B cell (primary cell): ENCODE measurements around the gene TGM6. TPM values are rescaled to one million over a fixed set of nuclear protein-coding genes. Genes with fewer than 3 reads are reported as not detected.

Experiments
- ATAC-seq: fragments of 200-7000 bp; cut with Tn5 transposase; one replicate; pipeline ENCODE4 v1.10.0; 2021; ENCODE audit warnings: low read depth, mild to moderate bottlenecking, moderate number of reproducible peaks, moderate library complexity
- CTCF ChIA-PET: fragments of 350-600 bp; sonication (Branson Sonifier 250); formaldehyde crosslinking; loops from one replicate; lab custom pipeline; 2021; ENCODE audit warnings: antibody characterized with exemption, inconsistent platforms; lab: Charles Lee
- POLR2A ChIA-PET: fragments of 350-600 bp; sonication (Branson Sonifier 250); formaldehyde crosslinking; loops from one replicate; lab custom pipeline; 2021; ENCODE audit warnings: antibody characterized with exemption; lab: Charles Lee
- DNase-seq: peaks from one replicate; pipeline ENCODE4 v3.0.0; 2013
- H2AFZ ChIP-seq: 2 replicates; pipeline ENCODE4 v1.6.1; 2012; ENCODE audit warnings: mild to moderate bottlenecking, low read depth, low read length; ENCODE audit not compliant: insufficient read depth, poor library complexity, severe bottlenecking
- H3K27ac ChIP-seq, 2 donors: 1 replicate in 1 of 2; 2 replicates in 1 of 2; pipeline ENCODE4 v1.5.1; 2012 to 2013; ENCODE audit warnings: low read length in 2 of 2, mild to moderate bottlenecking in 2 of 2, moderate library complexity in 1 of 2
- H3K27me3 ChIP-seq, 4 experiments: fragments of 200-600 bp in 1 of 4; sonication (generic) in 1 of 4; replicated peaks in 1 of 4; 1 replicate in 2 of 4; 2 replicates in 2 of 4; pipeline versions ENCODE4 v1.6.1 to v1.7.0; 2013 to 2016; ENCODE audit warnings: low read length in 3 of 4, mild to moderate bottlenecking in 2 of 4, mixed read lengths in 1 of 4, moderate library complexity in 1 of 4; ENCODE audit not compliant: insufficient read depth in 4 of 4, control insufficient read depth in 3 of 4; ENCODE audit errors: control extremely low read depth in 1 of 4
- H3K36me3 ChIP-seq, 2 experiments: replicated peaks in 1 of 2; 1 replicate in 1 of 2; 2 replicates in 1 of 2; pipeline versions ENCODE4 v1.6.1 to v1.7.1; 2013; ENCODE audit warnings: low read length in 1 of 2; ENCODE audit not compliant: insufficient read depth in 2 of 2, control insufficient read depth in 1 of 2; ENCODE audit errors: control extremely low read depth in 1 of 2, extremely low read depth in 1 of 2
- H3K4me1 ChIP-seq, 2 donors: fragments of 200-600 bp in 1 of 2; sonication (generic) in 1 of 2; 1 replicate in 1 of 2; 2 replicates in 1 of 2; pipeline versions ENCODE4 v1.5.1 to v1.6.1; 2013 to 2017; ENCODE audit warnings: low read length in 2 of 2; ENCODE audit not compliant: control insufficient read depth in 2 of 2, insufficient read depth in 2 of 2
- H3K4me2 ChIP-seq: replicated peaks from 2 replicates; pipeline ENCODE3; 2012; ENCODE audit warnings: mild to moderate bottlenecking, low read depth, low read length; ENCODE audit not compliant: poor library complexity, severe bottlenecking
- H3K4me3 ChIP-seq, 5 experiments: fragments of 200-600 bp in 1 of 5; sonication (generic) in 1 of 5; 1 replicate in 3 of 5; 2 replicates in 2 of 5; pipeline versions ENCODE4 v1.5.1 to v1.7.0; 2011 to 2016; ENCODE audit warnings: low read length in 4 of 5, mild to moderate bottlenecking in 4 of 5, low read depth in 2 of 5, control low read depth in 1 of 5, moderate library complexity in 1 of 5; ENCODE audit not compliant: insufficient read depth in 1 of 5; ENCODE audit errors: control extremely low read depth in 1 of 5, extremely low read depth in 1 of 5
- H3K79me2 ChIP-seq: fragments of 200-600 bp; sonication (generic); one replicate; pipeline ENCODE4 v1.6.0; 2016; ENCODE audit warnings: low read length; ENCODE audit not compliant: control insufficient read depth, insufficient read depth
- H3K9ac ChIP-seq: fragments of 200-600 bp; sonication (generic); 2 replicates; pipeline ENCODE4 v1.6.1; 2017; ENCODE audit warnings: mild to moderate bottlenecking, low read length, moderate library complexity
- H3K9me3 ChIP-seq, 3 donors: one replicate each; pipeline versions ENCODE4 v1.6.1 to v1.7.1; 2013; ENCODE audit warnings: low read length in 2 of 3; ENCODE audit not compliant: control insufficient read depth in 2 of 3, insufficient read depth in 1 of 3; ENCODE audit errors: control extremely low read depth in 1 of 3
- H4K20me1 ChIP-seq: 2 replicates; pipeline ENCODE4 v1.6.0; 2012; ENCODE audit warnings: mild to moderate bottlenecking, low read length; ENCODE audit not compliant: insufficient read depth, control insufficient read depth, poor library complexity, severe bottlenecking
- H3K27ac Mint-ChIP-seq: one replicate; pipeline ENCODE4 v1.8.0; 2021; ENCODE audit warnings: mixed read lengths
- H3K27me3 Mint-ChIP-seq: one replicate; pipeline ENCODE4 v1.8.0; 2021; ENCODE audit warnings: mixed read lengths
- H3K4me1 Mint-ChIP-seq: one replicate; pipeline ENCODE4 v1.8.0; 2021; ENCODE audit warnings: mixed read lengths
- H3K4me3 Mint-ChIP-seq: one replicate; pipeline ENCODE4 v1.8.0; 2021; ENCODE audit warnings: mixed read lengths
- H3K9me3 Mint-ChIP-seq: one replicate; pipeline ENCODE4 v1.8.0; 2022; ENCODE audit warnings: mixed read lengths; ENCODE audit not compliant: insufficient read depth
- CTCF ChIP-seq: fragments of 200-600 bp; IDR thresholded peaks from one replicate; pipeline ENCODE4 v1.8.0; 2022; ENCODE audit warnings: antibody characterized with exemption, mild to moderate bottlenecking
- EZH2 ChIP-seq: IDR thresholded peaks from 2 replicates; pipeline ENCODE4 v1.6.1; 2012; ENCODE audit warnings: borderline replicate concordance, low read depth, mild to moderate bottlenecking, moderate library complexity, low read length; ENCODE audit not compliant: insufficient read depth, poor library complexity, severe bottlenecking
- WGBS: methylation state at CpG from one replicate; pipeline ENCODE4 v1.1.5; 2013; ENCODE audit warnings: missing lambda C conversion rate; ENCODE audit not compliant: insufficient coverage; 5-methylcytosine and 5-hydroxymethylcytosine counted together
- intact Hi-C: fragments of 100-400 bp; cut with micrococcal nuclease; formaldehyde crosslinking; loops from one replicate; pipeline ENCODE4 v1.10.0; 2022
- polyA plus RNA-seq: library from polyadenylated mRNA; depleted of rRNA; stranded (reverse); fragments of >200 nt; gene quantifications from 2 replicates; pipeline ENCODE4 v1.2.3, GENCODE V29; 2012
- total RNA-seq, 2 donors: library from RNA; stranded (reverse); fragments of 120-200 nt in 1 of 2; gene quantifications; 1 replicate in 1 of 2; 2 replicates in 1 of 2; pipeline versions ENCODE4 v1.2.3 to v1.2.4, GENCODE V29; 2013 to 2022

Gene TGM6
- total and polyA plus RNA-seq, 2 donors (not counting 1 experiment from before 2014, with no cell fraction given): not detected

- ATAC-seq (no peak), DNase-seq (no peak)
- Mint-ChIP-seq H3K4me3 (no peak overlapping the region), H3K27me3 (peaks cover 12% of the 10 kb centered on the region), H3K27ac (no peak overlapping the region), H3K9me3 (no peaks in the 10 kb centered on the region), H3K4me1 (peaks cover 6% of the 10 kb centered on the region)
- Histone ChIP-seq H4K20me1 (no peaks in the 10 kb centered on the region), H3K27ac (no peak overlapping the region), H3K9ac (no peak overlapping the region), H3K36me3 (no peaks in the 10 kb centered on the region), H3K79me2 (no peaks in the 10 kb centered on the region), H3K4me1 (peaks cover 5 to 7% of the 10 kb centered on the region in 2 donors), H3K4me2 (no peak overlapping the region), H3K27me3 (peaks cover 0 to 12% (median 3%) of the 10 kb centered on the region in 4 experiments), H3K9me3 (peaks cover 0 to 8% (median 0%) of the 10 kb centered on the region in 3 donors), H3K4me3 (no peak overlapping the region), H2AFZ (no peak overlapping the region)
- WGBS: 91% methylated on average over 3 of the region's 3 CpGs
- intact Hi-C loops: no loop called here
- ChIA-PET CTCF (interaction anchor here (0.8 kb wide), 1 partner anchor 100 kb away, joined by 3 read pairs; no protein-coding TSS in a partner anchor), POLR2A (no interaction called here)
- TF ChIP-seq EZH2 (no peak), CTCF (no peak)
Observed at GRCh38 chr20:2353231-2353630, 27.5 kb upstream of the TGM6 start.

GRCh38 chr20:2357114-2357513 lies 23.6 kb upstream of the TGM6 start:
- H3K4me3 Mint-ChIP-seq: no peak overlapping the region
- H3K36me3 ChIP-seq: no peaks in the 10 kb centered on the region
- H4K20me1 ChIP-seq: no peaks in the 10 kb centered on the region
- no peak overlapping the region for H3K27ac ChIP-seq
- no peak for TF ChIP-seq CTCF
- no peak for TF ChIP-seq EZH2
- H3K27me3 Mint-ChIP-seq: peaks cover 4% of the 10 kb centered on the region
- no peaks in the 10 kb centered on the region for H3K4me1 Mint-ChIP-seq
- POLR2A ChIA-PET: no interaction called here
- H3K4me1 ChIP-seq: peaks cover 0 to 2% of the 10 kb centered on the region in 2 donors
- H3K4me2 ChIP-seq: no peak overlapping the region
- DNase-seq: no peak
- no peaks in the 10 kb centered on the region for H3K79me2 ChIP-seq
- intact Hi-C loops: no loop called here
- H3K27ac Mint-ChIP-seq: no peak overlapping the region
- no peak overlapping the region for H3K4me3 ChIP-seq
- no peak for ATAC-seq
- peaks cover 7% of the 10 kb centered on the region for H3K9me3 Mint-ChIP-seq
- H3K27me3 ChIP-seq: peaks cover 0 to 4% (median 1%) of the 10 kb centered on the region in 4 experiments
- no peak overlapping the region for H3K9ac ChIP-seq
- H3K9me3 ChIP-seq: peaks cover 0 to 11% (median 5%) of the 10 kb centered on the region in 3 donors
- no peak overlapping the region for H2AFZ ChIP-seq
- 80% methylated on average over 2 of the region's 2 CpGs for WGBS
- CTCF ChIA-PET: no interaction called here
